ENCODE measurements around the gene RAB4B.
"Not testable (repeated sequence)": the region's sequence is repeated elsewhere in the genome, so short reads cannot be mapped to it uniquely, and the experiment has no call there.

DNA sequence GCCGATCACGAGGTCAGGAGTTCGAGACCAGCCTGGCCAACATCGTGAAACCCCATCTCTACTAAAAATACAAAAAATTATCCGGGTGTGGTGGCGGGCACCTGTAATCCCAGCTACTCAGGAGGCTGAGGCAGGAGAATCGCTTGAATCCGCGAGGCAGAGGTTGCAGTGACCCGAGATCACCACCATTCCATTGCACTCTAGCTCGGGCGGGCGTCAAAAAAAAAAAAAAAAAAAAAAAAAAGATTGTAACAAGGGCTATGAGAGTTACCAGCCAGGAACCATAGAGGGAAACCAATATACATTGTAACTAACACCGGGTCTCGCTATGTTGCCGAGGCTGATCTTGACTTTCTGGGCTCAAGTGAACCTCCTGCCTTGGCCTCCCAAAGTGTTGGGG is 45.7 kb upstream of the RAB4B start:
- TF ChIP-seq, protein P1, sequence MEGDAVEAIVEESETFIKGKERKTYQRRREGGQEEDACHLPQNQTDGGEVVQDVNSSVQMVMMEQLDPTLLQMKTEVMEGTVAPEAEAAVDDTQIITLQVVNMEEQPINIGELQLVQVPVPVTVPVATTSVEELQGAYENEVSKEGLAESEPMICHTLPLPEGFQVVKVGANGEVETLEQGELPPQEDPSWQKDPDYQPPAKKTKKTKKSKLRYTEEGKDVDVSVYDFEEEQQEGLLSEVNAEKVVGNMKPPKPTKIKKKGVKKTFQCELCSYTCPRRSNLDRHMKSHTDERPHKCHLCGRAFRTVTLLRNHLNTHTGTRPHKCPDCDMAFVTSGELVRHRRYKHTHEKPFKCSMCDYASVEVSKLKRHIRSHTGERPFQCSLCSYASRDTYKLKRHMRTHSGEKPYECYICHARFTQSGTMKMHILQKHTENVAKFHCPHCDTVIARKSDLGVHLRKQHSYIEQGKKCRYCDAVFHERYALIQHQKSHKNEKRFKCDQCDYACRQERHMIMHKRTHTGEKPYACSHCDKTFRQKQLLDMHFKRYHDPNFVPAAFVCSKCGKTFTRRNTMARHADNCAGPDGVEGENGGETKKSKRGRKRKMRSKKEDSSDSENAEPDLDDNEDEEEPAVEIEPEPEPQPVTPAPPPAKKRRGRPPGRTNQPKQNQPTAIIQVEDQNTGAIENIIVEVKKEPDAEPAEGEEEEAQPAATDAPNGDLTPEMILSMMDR (IDR thresholded peaks at IDR 0.05): not testable (repeated sequence)
- TF ChIP-seq EZH2 (IDR thresholded peaks at IDR 0.05; ENCODE audit: borderline replicate concordance, insufficient read depth, low read depth, low read length, poor library complexity, severe bottlenecking): not testable (repeated sequence)

Data from B cell (primary cell).